ENCODE data around the gene GADD45B.
"Not testable (repeated sequence)": the region's sequence is repeated elsewhere in the genome, so short reads cannot be mapped to it uniquely, and the experiment has no call there.

GADD45B gene

DNA sequence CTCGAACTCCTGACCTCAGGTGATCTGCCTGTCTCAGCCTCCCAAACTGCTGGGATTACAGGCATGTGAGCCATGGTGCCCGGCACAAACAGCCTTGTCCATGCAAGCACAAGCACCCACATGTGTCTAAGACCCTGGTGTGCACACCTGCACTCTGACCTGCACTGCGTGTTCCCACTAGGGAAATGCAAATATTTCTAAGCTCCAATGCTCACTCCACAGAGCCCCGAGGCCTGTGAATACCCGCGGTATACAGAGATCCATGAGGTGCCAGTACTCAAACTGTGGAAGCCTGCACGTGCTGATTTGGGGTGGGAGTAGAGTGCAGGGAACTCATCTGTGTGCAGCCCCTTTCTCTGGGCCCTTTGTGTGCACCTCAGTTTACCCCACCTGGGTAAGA lies 14.7 kb downstream of the GADD45B start:
- DNase-seq = no peak

DNA sequence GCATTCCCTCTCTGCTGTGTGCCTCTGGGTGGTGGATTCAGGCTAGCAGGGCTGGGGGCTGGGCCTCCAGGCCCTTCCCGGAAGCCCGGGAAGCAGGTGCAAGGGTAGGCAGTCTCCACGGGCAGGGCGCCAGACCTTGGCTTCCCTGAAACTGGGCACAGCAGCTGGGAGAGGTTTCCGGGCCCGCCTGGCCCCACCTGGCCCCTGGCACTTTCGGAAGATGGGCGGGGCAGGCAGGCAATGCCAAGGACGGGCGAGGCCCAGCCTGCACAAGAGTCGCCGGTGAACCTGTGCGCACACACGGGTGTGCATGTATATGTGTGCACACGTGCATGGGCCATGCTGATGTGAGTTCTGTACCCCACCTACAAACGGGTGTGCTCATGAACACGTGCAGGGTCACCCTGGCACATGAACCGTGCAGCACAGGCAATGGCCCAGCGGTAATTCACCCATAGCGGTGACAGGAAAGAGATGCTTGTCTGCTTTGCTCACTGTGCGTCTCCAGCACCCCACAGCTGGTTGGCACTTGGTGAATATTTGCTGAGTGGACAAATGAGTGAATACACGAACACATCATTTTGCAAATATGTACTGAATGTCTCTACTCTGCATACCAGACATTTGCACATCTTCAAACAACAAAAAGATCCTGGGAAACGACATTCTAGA lies 15.3 kb downstream of the GADD45B start:
- no peak for DNase-seq

DNA sequence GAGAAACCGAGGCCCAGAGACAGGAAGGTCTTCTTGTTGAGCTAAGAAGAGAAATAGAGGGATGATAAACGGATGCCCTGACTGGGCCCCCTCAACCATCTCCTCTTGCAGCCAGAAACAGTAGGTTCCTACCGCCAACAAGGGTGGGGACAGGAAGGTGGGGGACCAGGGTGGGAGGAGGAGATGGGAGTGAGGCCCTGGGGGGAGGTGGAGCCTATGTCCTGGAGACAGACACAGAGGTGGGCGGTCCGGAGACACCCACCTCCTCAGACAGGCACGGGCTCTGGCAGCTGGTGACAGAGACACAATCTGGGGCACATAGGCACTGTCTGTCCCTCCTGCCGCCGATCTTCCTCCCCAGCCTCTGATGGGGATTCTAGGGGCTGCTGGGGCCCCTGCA lies 16.9 kb downstream of the GADD45B start:
- DNase-seq = no peak

DNA sequence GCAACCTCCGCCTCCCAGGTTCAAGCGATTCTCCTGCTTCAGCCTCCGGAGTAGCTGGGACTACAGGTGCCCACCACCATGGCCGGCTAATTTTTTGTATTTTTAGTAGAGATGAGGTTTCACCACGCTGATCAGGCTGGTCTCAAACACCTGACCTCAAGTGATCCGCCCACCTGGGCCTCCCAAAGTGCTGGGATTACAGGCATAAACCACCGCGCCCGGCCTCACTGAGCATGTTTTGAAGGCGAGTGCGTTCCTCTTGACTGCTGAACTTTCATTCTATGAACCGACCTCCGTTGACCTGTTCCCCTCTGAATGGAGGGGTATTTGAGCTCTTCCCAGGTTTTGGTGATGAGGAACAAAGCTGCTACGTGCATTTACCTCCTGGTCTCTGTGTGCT lies 17.5 kb downstream of the GADD45B start:
- DNase-seq = not testable (repeated sequence)

DNA sequence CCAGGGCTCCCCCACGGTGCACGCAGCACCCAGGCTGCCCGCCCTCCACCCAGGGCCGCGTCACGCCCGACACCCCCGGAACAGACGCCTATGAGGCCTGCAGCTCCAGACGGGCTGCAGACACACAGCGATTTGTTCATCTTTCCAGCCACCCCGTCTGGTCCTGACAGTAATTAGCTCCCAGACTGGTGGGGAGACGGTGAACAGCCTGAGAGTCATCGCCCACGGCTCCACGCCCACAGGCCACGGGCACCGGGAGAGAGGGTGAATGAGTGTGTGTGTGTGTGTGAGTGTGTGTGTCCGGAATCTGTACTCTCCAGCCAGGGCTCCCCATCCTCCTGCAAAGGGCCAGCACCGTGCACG lies 18.1 kb downstream of the GADD45B start:
- DNase-seq = no peak

DNA sequence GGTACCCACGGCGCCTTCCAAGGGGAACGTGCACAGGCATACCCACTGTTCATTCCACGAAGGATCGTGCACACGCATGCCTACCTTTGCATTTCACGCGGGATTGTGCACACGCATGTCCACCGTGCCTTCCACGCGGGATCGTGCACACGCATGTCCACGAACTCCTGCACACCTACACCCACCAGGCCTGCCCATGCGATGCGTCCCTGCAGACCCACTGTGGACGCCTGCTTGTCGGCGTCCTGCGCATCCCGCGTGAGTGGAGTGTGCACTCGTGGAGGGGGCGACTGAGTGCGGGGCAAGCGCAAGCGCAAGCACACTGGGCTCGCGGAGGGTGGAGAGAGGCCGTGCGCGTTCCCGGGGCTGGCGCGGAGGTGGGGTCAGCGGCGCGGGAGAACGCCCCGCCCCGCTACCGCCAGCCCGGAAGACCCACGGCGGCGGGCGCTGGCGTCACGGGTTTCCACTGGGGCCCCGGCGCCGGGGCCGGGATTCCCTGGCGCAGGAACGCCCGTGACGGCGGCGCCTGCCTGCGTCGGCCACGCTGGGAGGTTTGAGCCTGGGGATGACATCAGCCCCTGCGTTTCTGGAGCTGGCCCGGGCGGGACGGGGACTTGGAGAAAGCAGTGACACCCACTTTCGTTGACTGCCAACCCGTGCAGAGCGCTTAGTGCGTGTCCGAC lies 18.7 kb downstream of the GADD45B start:
- DNase-seq = peak; percentile 22

DNA sequence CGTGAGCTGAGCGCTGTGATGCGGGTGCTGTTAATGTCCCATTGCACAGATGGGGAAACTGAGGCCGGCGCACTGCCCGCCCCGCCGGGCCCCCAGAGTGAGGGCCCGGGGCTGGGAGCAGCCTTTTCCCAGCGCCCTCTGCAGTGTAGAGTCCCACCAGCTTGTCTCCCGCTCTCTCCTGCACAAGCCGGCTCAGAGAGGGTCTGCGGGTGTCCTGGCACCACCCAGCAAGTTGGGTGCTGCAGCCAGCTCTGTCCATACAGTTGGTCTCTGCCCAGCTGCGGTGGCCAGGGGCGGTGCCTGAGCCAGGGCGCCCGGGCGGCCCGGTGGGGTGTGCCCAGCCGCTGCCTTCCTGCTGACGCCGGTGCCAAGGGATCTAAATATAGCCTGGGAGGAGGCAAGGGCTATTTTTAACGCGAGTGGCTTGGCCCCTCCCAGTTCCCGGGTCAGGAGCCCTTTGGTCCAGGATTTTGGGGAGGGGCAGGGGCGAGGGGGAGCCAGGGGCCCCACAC lies 19.3 kb downstream of the GADD45B start:
- no peak for DNase-seq

DNA sequence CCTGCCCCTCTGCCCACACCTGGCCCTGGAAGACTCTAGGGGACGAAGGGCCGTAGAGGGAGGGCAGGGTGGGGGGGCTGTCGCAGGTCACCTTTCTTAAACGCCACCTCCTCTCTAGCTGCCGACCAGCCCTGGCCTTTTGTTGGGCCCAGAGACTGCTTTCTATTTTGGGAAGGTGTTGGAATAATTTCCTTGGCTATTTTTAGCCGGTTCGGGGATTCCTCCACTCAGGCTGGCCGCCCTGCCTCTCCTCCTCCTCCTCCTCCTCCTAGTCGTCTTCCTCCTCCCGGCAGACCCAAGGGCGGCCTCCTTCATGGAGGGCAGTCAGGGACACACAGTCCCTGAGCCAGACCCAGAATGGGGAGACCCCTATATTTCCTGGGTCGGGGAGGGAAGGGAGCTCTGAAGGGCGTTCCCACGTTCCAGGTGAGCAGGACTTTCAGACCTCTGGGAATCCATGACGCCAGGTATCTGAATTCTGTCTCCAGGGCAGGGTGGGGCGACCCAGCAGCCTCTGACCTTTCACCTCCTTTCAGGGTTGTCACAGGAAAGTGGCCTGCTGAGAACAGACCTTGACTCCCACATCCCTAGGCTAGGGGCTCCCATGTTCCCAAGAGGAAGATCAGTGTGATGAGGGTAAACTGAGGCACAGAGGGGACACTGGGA lies 19.9 kb downstream of the GADD45B start:
- DNase-seq = no peak

DNA sequence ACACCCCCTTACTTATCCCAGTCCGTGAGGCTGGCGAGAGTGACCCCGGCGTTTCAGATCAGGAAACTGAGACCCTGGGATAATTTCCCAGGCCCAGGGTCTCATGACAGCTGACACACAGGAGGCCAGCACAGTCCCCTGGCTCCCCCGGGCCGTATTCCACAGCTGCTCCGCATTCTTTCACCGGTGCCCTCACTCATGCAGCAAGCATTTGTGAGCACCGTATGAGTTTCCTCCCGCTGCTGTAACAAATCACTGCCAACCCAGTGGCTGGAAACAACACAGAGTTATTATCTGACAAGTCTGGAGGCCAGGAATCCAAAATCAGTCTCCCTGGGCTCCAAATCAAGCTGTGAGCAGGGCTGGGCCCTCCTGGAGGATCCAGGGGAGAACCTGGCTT lies 21.3 kb downstream of the GADD45B start:
- no peak for DNase-seq

DNA sequence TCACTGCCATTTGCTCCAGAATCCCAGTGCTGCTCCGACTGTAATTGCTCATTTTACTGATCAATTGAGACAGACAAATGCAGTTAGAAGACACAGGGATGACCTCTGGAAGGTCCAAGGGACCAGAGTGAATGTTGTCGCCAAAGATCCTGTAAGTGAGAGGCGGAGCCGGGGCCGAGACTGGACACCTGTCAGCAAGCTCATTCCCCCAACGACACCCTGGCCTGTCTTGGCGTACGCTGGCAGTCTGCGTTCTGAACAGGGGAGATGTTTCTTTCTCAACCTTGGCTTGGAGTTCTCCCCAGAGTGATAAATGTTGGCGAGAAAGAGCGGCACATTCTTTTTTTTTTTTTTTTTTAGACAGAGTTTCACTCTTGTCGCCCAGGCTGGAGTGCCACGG lies 24.2 kb downstream of the GADD45B start:
- no peak for DNase-seq

DNA sequence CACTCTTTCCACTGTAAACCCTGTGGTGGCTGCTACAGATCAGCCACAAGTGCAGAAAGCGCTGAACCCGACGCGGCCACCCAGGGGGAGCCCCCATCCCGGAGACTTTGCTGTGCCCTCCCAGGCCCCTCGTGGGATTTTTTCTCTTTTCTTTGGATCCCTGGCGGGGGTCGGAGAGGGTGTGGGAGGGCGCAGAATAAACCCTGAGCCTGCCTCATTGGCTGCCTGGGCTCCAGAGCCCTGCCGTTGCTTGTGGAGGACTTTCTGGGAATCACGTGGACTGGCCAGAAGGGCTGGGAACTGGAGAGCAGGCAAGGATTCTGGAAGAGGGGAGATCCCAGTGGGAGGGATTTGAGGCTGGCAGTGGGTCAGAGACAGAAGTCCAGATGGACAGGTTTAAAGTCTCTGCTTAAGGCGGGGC lies 24.9 kb downstream of the GADD45B start:
- DNase-seq = no peak

DNA sequence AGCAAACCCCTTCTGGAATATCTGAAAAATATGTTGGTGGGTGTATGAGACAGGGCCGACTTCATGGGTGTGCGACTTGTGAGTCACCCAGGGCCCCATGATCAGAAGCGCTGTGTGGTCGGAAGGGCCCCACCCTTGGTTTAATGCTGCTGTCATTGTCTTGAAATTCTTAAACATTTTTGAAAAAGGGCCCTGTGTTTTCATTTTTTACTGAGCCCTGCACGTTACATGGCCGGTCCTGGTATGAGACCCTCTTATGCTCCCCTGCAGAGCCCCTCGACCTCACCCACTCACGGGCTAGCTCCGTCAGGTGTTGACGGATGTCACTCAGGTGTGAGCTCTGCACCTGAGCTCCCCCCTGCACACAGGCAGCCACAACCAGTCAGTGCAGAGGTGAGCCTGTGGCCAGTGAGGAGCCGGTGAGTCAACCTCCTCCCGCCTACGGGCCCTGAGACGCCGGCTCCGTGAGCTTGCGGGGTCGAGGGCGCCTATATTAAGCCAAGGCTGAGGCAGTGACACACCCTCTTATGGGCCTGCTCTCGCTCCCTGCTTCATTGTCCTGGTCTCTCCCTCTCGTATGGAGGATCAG lies 27.7 kb downstream of the GADD45B start:
- peak; percentile 33 for DNase-seq

DNA sequence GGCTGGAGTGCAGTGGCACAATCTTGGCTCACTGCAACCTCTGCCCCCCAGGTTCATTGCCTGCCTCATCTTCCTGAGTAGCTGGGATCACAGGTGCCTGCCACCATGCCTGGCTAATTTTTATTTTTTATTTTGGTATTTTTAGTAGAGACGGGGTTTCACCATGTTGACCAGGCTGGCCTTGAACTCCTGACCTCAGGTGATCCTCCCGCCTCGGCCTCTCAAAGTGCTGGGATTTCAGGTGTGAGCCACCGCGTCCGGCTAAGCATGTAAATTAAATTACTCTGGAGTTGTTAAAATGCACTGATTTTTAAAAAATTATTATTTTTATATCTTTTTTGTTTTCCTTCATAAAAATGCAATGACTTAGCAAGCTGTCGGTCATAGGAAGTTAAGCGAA lies 30.7 kb downstream of the GADD45B start:
- DNase-seq = not testable (repeated sequence)

DNA sequence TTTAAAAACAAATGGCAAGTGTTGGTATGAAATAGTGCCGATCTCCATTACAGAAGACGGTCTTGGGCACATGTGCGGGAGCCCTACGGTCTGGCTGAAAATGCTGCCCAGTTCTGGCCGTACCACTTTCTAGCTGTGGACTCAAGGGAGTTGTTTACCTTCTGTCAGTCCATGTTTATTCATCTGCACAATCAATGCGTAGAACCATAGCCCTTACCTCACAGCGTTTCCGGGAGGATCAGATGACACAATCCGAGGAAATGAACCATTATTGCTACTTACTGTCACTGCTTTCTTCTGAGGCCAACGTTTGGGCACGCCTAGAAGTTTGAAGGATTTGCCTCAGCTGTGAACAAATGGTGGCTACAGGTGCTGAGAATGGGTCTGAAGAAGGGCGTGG lies 31.2 kb downstream of the GADD45B start:
- DNase-seq = peak; percentile 46

DNA sequence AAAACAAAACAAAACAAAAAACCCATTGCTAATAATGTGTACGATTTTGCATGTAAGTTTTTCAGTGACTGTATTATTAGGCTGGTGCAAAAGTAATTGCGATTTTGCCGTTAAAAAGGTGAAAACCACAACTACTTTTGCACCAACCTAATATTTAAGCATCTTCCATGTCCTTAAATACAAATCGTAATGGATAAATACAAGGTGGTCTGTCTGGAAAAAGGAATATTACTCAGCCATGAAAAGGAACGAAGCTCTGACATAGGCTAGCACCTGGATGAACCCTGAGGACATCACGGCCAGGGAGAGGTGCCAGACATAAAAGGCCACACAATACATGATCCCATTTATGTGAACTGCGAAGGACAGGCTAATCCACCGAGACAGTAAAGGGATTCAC lies 33.2 kb downstream of the GADD45B start:
- no peak for DNase-seq

DNA sequence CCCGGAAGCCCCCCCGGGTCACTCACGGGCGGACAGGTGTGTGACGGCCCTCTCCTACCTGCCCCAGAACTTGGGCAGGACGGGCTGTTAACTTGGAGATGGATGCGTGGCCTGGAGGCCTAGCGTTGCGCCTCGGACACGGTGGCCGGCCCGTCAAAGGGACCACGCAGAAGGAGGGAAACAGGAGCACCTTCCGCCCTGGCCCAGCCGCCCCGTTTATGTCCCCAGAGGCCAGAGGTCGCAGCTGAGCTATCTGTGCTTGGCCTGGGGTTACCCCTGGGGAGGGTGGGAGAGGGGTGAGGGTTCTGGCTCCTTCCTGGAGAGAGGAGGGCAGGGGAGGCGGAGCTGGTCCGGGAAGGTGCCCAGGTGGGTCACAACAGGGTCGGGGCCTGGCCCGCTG lies 35.6 kb downstream of the GADD45B start:
- no peak for DNase-seq

DNA sequence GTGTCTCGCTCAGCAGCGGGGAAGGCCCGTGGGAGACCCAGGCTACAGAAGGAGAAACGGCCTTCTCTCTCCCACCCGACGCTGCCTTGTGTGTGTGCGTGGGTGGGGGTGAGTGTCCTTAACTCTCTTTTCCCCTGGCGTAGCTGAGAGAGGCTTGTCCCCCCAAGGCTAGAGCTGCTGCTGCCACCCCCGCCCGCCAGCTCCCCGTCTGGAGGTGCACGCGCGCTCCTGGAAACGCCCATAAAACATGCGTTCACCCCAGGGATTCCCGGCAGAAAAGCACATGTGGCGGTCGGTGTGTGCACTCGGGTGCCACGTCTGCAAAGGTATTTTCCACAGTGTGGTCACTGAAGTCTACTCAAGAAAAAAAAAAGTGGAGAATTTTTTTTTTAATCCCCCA lies 36.1 kb downstream of the GADD45B start:
- no peak for DNase-seq

DNA sequence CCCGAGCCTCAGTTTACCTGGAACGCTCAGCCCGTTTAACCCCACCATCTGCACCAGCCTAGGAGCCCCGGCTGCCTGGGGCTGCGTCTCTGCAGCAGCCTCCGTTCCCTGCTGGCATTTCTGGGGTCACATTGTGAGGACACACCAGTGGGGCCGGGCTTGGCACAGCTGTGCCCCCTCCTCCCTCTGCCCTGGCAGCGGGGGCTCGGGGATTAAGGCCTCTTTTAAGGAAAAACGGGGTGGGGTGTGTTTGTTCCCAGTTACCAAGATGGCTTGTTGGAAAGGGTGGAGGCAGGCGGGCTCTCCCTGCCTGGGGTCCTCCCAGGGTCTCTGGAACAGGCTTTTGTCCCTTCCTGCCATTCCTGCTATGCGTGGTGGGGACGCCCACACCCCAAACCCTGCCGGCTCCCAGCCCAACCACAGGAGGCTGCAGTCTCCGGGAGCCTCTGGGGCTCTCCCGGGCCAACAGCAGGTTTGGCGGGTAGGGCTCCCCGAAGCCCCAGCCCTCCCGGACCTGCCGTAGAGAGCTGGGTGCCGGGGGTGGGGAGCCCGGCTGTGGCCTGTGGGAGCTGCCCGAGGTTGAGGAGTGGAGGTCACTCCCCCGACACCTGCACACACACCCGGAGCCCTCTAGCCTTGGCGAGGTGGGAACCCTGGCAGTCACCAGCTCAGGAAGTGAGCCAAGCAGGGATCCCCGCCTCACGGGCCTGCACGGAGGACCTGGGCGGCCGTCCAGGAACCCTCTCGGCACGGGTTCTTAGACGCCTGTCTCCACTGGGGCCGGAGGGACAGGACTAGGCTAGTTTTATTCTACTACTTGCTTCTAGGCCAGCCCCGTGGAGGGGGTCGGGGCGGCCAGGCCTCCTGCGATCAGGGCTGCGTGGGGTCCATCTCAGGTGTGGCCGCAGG lies 36.9 kb downstream of the GADD45B start:
- DNase-seq = no peak

DNA sequence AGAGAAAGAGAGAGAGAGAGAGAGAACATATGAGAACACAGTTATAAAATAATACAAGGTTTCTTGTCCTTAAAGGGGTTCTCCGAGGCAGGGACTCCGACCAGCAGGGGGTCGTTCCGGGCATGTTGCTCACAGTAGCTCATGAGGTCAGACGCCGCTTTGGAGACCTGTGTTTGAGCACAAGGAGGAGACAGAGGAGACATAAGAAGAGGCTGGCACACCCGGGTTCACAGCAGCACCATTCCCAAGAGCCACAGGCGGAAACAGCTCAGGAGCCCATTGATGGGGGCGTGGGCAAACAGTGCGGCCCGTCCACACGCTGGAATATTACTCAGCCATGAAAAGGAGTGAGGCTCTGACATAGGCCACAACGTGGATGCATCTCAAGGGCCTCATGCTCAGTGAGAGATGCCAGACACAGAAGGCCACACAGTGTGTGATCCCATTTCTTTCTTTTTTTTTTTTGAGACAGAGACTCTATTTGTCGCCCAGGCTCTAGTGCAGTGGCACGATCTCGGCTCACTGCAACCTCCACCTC lies 39.1 kb downstream of the GADD45B start:
- DNase-seq = no peak

DNA sequence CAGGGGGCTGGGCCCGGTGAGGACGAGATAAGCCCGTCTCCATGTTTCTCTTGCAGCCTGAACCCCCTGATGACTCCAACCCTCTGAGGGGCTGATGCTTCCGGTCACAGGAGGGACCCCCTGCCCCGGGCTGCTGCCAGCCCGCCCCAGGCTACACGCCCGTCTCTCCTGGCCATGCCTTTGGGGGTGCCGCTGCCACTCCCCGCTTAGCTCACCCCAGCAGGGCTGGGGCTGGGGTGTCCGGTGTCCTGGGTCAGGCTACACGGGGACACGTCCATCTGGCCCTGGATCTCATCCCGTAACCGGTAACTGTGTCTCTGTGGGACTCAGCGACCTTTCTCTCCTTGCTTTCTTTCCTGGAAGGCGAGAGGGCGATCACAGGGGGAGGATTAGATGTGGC lies 40.8 kb downstream of the GADD45B start:
- DNase-seq = no peak

DNA sequence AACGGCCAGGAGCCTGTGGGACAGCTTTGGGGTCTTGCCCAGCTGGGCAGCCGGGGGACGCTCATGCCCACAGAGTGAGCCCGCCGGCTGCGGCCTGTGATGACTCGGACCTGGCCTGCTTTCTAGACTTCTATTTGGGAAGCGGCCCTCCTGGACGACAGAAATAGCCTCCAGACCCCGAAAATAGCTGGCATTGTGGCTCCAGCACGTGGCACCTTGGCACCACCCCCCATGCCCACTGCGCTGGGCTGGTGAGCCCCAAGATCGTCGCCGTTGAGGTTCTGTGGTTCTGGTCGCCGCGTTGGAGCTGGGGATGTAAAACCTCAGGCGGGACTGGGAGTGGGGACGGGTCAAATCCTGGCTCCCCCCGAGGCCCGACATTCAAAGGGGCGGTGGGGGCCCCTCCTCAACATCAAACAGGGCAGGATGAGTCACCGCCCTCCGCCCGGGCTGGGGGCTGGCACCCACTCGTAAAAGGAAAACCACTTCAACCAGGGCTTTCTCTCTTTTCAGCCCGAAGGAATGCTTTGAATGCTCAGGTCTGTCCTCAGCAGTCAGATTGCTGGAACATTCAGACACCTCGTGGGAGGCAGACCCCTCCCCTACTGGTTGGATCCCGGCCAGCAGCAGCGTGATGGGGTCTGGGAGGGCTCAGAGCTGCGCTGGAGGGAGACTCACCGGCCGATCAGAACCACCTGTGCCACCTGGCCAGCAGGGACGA lies 42.1 kb downstream of the GADD45B start:
- DNase-seq = no peak

DNA sequence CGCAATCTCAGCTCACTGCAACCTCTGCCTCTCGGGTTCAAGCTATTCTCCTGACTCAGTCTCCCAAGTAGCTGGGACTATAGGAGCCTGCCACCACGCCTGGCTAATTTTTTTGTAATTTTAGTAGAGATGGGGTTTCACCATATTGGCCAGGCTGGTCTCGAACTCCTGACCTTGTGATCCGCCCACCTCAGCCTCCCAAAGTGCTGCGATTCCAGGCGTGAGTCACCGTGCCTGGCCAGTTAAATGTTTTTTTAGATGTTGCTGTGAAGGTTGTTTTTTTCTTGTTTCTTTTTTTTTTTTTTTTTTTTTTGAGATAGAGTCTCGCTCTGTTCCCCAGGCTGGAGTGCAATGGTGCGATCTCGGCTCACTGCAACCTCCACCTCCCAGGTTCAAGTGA lies 42.9 kb downstream of the GADD45B start:
- not testable (repeated sequence) for DNase-seq

All from activated CD4-positive, alpha-beta T cell treated with anti-CD3 and anti-CD28 coated beads, Interleukin-2, amount 50 U/mL, for 16 hours (primary cell).